HG03025 (cell line): Measurements from ENCODE around the gene PBRM1.
A peak's percentile ranks its signal among the peaks of the same experiment; 100 is the strongest.

Experiments
- ATAC-seq: cut with Tn5 transposase; IDR thresholded peaks from one replicate; pipeline ENCODE4 v1.9.1; 2021; ENCODE audit warnings: mild to moderate bottlenecking, moderate library complexity; ENCODE audit not compliant: unreplicated experiment, low FRiP score

PBRM1 gene

GRCh38 chr3:52539010-52539653, 146.6 kb downstream of the PBRM1 start:
- ATAC-seq = no peak

DNA sequence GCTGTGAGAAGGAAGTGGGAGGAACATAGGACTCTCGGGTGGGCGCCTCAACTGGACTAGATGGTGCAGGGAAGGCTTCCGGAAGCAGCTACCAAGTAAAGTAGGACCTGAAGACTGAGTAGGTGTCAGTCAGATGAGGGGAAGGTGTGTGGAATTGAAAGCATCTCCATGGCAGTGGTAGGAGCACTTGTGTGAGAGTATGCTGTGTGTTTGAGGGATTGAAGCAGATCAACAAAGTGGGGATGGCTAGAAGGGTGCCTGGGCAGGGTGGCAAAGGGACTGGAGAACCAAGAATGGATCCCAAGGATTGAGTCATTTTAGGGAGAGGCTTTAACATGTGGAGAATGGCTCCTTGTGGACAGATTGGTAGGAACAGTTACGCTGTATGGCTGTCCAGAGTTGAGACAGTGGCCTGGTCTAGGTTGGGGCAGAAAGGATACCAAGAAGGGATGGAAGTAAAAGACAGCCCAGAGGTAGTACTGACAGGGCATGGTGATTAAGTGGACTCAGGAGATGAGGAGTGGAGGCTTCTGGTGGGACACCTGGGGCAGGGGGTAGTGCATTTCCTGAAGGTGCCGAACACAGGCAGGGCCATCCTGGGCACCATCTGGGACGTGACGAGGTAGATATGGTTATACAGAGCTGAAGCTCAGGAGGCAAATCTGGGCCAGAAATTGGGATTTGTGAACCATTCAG, 147.8 kb downstream of the PBRM1 start:
- no peak for ATAC-seq

DNA sequence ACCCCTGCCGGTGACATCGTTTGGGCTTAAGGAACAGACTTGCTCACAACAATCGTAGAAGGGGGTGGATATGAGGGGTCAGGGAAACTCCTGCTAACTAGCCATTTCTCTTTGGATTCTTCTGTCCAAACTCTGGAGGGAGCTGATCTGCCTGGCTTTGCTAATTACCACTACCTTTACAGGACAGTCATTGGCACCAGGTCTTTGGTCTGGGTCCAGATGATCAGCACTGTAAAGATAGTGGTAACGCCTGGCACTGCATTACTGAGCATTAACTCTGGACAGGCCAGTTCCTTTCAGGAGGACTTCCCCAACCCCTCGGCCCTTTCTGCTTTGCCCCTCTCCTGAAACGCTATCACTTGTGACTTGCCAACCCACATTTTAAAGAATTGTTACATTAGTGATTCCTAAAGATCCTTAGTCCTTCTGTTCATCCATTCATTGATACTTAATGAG, 148.5 kb downstream of the PBRM1 start:
- no peak for ATAC-seq

- peak; percentile 86 for ATAC-seq
Measured at GRCh38 chr3:52536369-52537164, 149.1 kb downstream of the PBRM1 start, which contains the start of gene UQCC5. Gene UQCC5, plus strand, starts transcription at chr3:52536605. Its CDS starts 151 bp downstream, at chr3:52536756.

GRCh38 chr3:52536112-52536368, 149.7 kb downstream of the PBRM1 start:
- ATAC-seq = no peak

- no peak for ATAC-seq
Measured at GRCh38 chr3:52535411-52536111, 150.2 kb downstream of the PBRM1 start.

DNA sequence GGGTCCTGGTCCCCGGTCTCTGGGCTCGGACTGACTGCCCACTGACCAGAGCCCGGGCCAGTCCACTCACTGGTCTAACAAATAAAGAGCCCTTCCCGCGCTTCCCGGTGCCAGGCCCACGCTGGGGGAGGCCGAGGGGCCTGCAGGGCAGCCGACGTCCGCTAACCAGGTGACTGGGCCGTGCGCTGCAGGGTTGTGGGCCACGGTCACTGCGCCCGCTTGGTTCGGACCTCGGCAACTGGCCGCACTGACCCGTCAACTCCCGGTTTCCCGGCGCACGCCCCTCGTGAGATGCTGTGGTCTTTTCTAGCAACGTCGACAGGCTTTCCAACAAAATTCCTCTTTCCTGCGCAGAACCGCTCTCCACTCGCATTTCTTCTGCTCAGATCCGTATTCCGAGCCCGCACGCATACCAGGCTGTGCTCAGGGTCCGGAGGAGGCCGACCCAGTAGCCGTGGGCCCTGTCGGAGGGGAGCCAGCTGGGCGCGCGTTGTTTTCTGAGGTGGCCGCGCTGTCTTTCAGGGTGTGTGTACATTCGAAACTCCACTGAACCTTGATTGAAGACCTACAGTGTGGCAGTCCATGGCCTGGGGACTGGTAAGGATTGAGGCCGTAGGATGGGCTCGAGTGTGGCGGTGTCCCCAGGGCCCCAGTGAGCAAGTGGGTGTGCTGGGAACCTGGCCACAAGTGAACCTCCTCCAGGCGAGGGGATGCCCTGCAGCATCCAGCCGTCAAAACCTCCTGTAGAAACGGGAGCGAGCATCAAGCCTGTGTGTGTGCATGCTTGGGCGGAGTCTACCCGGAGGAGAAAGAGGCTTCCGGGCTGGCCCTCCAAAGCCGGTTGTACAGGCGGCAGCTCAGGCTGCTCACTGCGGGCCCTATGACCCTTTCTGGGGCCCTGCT, 151.2 kb downstream of the PBRM1 start:
- ATAC-seq = no peak

GRCh38 chr3:52533623-52534280, 152.0 kb downstream of the PBRM1 start, which contains the start of gene NT5DC2:
Gene NT5DC2, minus strand, starts transcription at chr3:52533857. Its CDS starts 120 bp downstream, at chr3:52533737.
- no peak for ATAC-seq

- ATAC-seq = no peak
Measured at GRCh38 chr3:52532838-52533622, 152.7 kb downstream of the PBRM1 start.

DNA sequence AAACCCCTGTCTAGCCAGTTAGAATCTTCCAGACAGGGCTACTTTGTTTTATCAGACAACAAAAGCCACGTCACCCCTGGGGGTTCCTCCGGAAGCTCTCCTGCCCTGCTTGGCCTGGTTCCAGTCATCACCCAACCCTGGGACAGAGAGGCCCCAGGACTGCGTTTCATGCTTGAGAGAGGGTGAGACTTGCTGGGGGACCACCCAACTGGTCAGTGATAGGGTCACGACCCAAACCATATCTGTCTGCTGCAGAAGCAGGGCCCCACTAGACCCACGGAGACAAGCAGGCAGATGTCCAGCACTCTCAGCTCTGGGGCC, 153.2 kb downstream of the PBRM1 start:
- no peak for ATAC-seq

- no peak for ATAC-seq
Measured at GRCh38 chr3:52531860-52532516, 153.7 kb downstream of the PBRM1 start.

DNA sequence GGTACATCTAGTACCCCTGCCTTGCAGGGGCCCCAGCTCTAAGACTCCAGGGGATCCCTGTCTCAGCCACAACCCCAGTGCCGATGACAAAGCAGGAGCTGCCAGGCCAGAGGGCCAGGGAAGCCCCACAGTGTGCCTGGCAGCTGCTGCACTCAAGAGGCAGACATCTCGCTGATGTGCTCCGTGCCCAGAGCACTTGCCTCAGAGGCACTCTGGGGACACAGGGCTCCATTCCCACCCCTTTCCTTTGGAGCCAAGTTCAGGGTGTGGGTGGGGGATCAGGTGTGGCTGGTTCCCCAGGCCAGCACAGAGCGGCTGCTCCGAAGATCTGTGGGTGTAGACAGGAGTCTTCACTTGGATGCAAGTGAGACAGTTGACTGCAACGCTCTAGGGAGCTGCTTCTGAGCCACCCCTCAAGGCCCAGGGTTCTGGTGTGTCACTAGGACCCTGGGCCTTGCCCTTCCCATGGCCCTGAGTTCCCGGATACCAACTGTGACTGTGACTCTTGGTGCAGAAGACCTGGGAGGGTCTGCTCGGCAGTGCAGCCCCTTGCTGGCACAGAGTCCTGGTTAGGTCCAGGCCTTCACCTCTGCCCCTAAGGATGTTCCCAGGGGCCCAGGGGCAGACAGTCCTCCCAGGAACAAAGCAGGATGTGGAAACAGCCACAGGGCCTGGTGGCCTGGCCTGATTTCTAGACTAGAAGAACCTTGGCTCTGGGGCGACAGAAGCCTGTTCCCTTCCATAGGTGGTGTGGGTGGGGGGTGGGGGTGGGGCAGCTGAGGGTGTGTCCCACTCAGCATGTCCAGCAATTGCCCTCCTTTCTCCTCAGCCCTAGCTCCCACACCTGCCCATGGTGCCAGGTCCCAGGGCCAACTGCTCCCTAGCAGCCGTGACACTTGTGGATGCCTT, 154.5 kb downstream of the PBRM1 start:
- no peak for ATAC-seq

- ATAC-seq = no peak
Measured at GRCh38 chr3:52529376-52530333, 156.1 kb downstream of the PBRM1 start.

GRCh38 chr3:52528586-52529375, 156.9 kb downstream of the PBRM1 start:
- no peak for ATAC-seq
